ENCODE results near the gene NDUFS6. TPM values are rescaled to one million over a fixed set of nuclear protein-coding genes. Genes with fewer than 3 reads are reported as not detected.

The NDUFS6 gene
- total RNA-seq, 2 donors from 2014 or later: 12.5 to 41.9 TPM

DNA sequence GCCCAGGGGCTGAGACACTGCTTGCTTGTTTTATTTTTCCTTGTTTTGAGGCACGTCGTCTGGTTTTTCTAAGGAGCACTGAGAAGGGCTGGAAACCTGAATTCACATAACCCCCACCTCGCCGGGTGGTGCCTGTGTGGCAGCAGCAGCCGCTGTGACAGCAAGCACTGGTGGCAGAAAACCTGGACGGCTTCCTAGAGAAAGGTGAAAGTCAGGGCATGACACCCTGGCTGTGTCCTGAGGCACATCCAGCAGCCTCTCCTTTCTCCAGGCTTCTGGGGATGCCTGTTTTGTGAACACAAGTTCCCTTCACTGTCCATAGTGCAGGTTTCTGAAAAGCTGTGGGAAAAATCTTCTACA is 30.8 kb upstream of the NDUFS6 start:
- 27 to 31% methylated on average over 6 of the region's 6 CpGs for WGBS, 2 donors
- Histone ChIP-seq H3K27me3 (no peaks in the 10 kb centered on the region), H3K4me1 (no peaks in the 10 kb centered on the region), H3K36me3 (replicated peaks in 1 of 2; ENCODE audit: insufficient read depth in 1 of 2, low read depth in 2 of 2) (no peaks in the 10 kb centered on the region), H3K9me3 (no peaks in the 10 kb centered on the region), H3K4me3 (no peak overlapping the region), H3K27ac (no peak overlapping the region)
- no peak for TF ChIP-seq POLR2A (IDR thresholded peaks at IDR 0.05)
- TF ChIP-seq, protein P1, sequence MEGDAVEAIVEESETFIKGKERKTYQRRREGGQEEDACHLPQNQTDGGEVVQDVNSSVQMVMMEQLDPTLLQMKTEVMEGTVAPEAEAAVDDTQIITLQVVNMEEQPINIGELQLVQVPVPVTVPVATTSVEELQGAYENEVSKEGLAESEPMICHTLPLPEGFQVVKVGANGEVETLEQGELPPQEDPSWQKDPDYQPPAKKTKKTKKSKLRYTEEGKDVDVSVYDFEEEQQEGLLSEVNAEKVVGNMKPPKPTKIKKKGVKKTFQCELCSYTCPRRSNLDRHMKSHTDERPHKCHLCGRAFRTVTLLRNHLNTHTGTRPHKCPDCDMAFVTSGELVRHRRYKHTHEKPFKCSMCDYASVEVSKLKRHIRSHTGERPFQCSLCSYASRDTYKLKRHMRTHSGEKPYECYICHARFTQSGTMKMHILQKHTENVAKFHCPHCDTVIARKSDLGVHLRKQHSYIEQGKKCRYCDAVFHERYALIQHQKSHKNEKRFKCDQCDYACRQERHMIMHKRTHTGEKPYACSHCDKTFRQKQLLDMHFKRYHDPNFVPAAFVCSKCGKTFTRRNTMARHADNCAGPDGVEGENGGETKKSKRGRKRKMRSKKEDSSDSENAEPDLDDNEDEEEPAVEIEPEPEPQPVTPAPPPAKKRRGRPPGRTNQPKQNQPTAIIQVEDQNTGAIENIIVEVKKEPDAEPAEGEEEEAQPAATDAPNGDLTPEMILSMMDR (IDR thresholded peaks at IDR 0.05): no peak
- DNase-seq (no peak), ATAC-seq (no peak)
- intact Hi-C loops (cut with DNase I): no loop called here

DNA sequence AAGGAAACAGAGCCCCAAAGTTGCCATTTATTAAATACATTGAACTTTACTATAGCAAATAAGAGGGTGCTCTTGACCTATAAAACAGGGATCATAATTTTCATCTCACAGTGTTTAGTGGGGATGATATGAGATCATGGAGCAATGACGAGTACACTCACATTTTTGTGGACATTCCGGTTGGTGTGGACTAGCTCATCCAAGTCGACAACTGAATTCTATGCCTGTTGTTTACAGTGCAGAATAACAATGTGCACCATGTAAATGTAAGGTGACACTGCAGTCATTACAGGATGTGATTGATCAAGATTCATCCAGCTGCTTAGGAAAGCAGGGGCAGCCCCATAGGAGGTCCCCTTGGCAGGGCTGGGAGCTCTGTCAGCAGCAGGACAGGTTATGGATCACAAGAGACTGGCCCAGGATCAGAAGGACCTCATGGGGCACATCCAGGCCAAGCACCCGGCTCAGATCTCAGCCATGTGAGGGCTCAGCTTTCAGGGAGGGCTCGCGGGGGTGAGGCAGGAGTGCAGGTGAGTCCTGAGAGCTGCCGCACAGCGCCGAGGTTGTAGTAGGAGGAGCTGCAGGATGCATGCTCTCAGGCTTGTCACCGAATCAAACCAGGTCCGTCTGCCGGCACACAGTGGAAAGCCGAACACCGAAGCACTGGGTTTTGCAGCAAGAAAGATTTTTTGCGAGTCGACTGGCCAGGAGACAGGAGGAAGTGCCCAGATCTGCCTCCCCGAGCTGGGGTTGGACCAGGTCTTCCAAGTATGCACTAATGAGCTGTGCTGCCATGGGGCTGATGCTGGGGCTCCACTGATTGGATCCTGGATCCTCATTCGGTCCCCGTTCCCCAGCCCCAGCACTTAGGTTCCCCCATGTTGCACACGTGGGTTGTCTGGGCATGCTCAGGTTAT is 29.8 kb upstream of the NDUFS6 start:
- intact Hi-C loops (cut with DNase I): no loop called here
- DNase-seq: no peak
- H3K36me3 ChIP-seq (replicated peaks in 1 of 2; ENCODE audit: insufficient read depth in 1 of 2, low read depth in 2 of 2): no peaks in the 10 kb centered on the region
- H3K4me3 ChIP-seq: no peak overlapping the region
- 40 to 55% methylated on average over 12 to 20 of the region's 20 CpGs for WGBS, 2 donors
- no peak for ATAC-seq
- H3K4me1 ChIP-seq: no peaks in the 10 kb centered on the region
- H3K27me3 ChIP-seq: no peaks in the 10 kb centered on the region
- no peak overlapping the region for H3K27ac ChIP-seq
- TF ChIP-seq, protein P1 (IDR thresholded peaks at IDR 0.05): no peak
- TF ChIP-seq POLR2A (IDR thresholded peaks at IDR 0.05): no peak
- no peaks in the 10 kb centered on the region for H3K9me3 ChIP-seq

DNA sequence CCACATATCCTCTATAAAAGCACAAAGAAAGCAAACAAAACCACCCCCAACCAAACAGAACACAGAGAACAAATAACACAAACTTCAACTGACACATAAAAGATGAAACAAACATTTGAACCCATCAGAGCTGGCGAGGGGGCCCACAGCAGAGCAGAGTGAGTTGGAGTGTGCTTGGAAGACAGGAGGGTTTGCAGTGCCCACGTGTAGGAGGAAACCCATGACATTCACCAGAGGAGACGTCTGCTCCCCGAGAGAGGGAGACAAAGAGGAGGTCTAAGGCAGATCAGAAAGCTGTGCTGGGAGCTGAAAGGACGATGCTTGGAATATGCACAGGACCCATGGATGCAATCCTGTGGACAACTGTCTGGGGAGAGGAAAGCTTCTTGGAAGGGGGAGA is 28.6 kb upstream of the NDUFS6 start:
- Histone ChIP-seq H3K9me3 (no peaks in the 10 kb centered on the region), H3K27ac (no peak overlapping the region), H3K27me3 (no peaks in the 10 kb centered on the region), H3K4me3 (no peak overlapping the region), H3K36me3 (replicated peaks in 1 of 2; ENCODE audit: insufficient read depth in 1 of 2, low read depth in 2 of 2) (no peaks in the 10 kb centered on the region), H3K4me1 (no peaks in the 10 kb centered on the region)
- WGBS, 2 donors: 15 to 23% methylated on average over 5 of the region's 5 CpGs
- intact Hi-C loops (cut with DNase I): no loop called here
- TF ChIP-seq, protein P1 (IDR thresholded peaks at IDR 0.05): no peak
- TF ChIP-seq POLR2A (IDR thresholded peaks at IDR 0.05): no peak
- no peak for ATAC-seq
- no peak for DNase-seq

DNA sequence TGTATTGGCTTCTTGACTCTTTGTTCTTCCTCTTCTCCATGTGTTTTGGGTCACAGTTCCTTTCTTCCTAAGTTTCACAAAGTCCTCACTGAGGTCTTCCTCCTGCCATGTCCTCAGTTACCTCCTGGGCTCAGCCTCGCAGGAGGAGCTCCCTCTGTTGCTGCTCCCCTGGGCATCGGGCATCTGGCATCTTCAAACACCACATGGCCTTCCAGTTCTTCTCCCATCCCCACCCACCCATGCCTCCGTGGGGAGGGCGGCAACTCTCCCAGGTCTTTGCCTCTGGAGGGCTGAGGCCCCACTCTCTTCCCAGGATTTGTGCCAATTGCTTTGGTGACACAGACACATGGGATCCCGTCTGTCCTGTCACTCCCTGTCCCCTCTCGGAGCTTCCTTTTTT is 24.4 kb upstream of the NDUFS6 start:
- Histone ChIP-seq H3K36me3 (replicated peaks in 1 of 2; ENCODE audit: insufficient read depth in 1 of 2, low read depth in 2 of 2) (no peaks in the 10 kb centered on the region), H3K27ac (no peak overlapping the region), H3K4me3 (no peak overlapping the region), H3K9me3 (no peaks in the 10 kb centered on the region), H3K4me1 (peaks cover 13% of the 10 kb centered on the region), H3K27me3 (no peaks in the 10 kb centered on the region)
- ATAC-seq (no peak), DNase-seq (no peak)
- intact Hi-C loops (cut with DNase I): no loop called here
- TF ChIP-seq, protein P1 (IDR thresholded peaks at IDR 0.05): no peak
- TF ChIP-seq POLR2A (IDR thresholded peaks at IDR 0.05): no peak
- WGBS, 2 donors: 66 to 79% methylated on average over 6 of the region's 6 CpGs

Data from body of pancreas (tissue), 4 donors.